ENCODE data around the gene CDC42.
"Not testable (repeated sequence)": the region's sequence is repeated elsewhere in the genome, so short reads cannot be mapped to it uniquely, and the experiment has no call there.

The CDC42 gene

DNA sequence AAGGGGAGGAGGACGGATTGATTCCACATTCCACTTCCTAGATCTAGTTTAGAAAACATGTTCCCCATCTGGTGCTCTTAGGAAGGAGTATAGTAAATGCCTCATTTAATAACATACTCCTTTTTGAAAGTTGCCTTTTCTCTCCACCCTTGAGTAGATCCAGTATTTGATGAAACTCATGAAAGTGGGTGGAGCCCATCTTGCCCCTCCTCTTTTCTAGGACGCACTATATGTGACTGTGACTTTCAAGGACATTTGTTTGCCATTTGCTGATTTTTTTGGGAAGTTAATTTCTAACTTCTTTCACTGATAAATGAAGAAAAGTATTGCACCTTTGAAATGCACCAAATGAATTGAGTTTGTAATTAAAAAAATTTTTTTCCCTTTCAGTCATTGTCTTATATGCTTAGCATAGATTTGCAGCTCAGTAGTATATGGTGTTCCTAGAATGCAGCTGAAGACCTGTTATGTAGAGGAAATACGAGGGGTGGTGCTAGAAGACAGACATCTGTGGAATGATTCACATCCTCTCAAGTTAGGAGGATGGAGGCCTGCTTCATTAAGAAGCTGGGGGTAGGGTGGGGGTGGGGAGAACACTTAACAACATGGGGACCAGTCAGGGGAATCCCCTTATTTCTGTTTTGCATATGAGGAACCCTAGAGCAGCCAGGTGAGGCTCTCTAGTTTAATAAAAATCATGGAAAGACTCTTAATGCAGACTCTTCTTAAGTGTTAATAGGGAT is 39.7 kb downstream of the CDC42 start:
- not testable (repeated sequence) for H3K27me3 ChIP-seq (ENCODE audit: insufficient read depth, low read length); H3K4me3 ChIP-seq (ENCODE audit: low read length); H2AFZ ChIP-seq (ENCODE audit: low read depth, low read length); H3K9me3 ChIP-seq (ENCODE audit: low read length)
- H3K4me1 ChIP-seq (ENCODE audit: insufficient read depth, low read length) = peaks cover 18% of the 10 kb centered on the region
- H3K36me3 ChIP-seq (ENCODE audit: insufficient read depth, low read length) = peaks cover 56% of the 10 kb centered on the region

- H3K27me3 ChIP-seq (ENCODE audit: insufficient read depth, low read length) = no peaks in the 10 kb centered on the region
- no peak overlapping the region for H3K4me3 ChIP-seq (ENCODE audit: low read length)
- H3K4me1 ChIP-seq (ENCODE audit: insufficient read depth, low read length) = peaks cover 18% of the 10 kb centered on the region
- no peak overlapping the region for H2AFZ ChIP-seq (ENCODE audit: low read depth, low read length)
- H3K9me3 ChIP-seq (ENCODE audit: low read length) = no peaks in the 10 kb centered on the region
- peaks cover 46% of the 10 kb centered on the region for H3K36me3 ChIP-seq (ENCODE audit: insufficient read depth, low read length)
Observed at GRCh38 chr1:22093513-22093912, 41.0 kb downstream of the CDC42 start.

- H3K36me3 ChIP-seq (ENCODE audit: insufficient read depth, low read length) = peaks cover 44% of the 10 kb centered on the region
- H3K27me3 ChIP-seq (ENCODE audit: insufficient read depth, low read length) = no peaks in the 10 kb centered on the region
Observed at GRCh38 chr1:22096036-22096435, 43.5 kb downstream of the CDC42 start.

GRCh38 chr1:22096463-22096862 is 44.0 kb downstream of the CDC42 start:
- no peaks in the 10 kb centered on the region for H3K27me3 ChIP-seq (ENCODE audit: insufficient read depth, low read length)
- H3K4me1 ChIP-seq (ENCODE audit: insufficient read depth, low read length) = no peaks in the 10 kb centered on the region
- no peaks in the 10 kb centered on the region for H3K9me3 ChIP-seq (ENCODE audit: low read length)
- no peak overlapping the region for H2AFZ ChIP-seq (ENCODE audit: low read depth, low read length)
- peaks cover 44% of the 10 kb centered on the region for H3K36me3 ChIP-seq (ENCODE audit: insufficient read depth, low read length)
- no peak overlapping the region for H3K4me3 ChIP-seq (ENCODE audit: low read length)

More at GRCh38 chr1:22096036-22096435, 43.5 kb downstream of the CDC42 start:
- H3K9me3 ChIP-seq (ENCODE audit: low read length) = no peaks in the 10 kb centered on the region
- no peak overlapping the region for H2AFZ ChIP-seq (ENCODE audit: low read depth, low read length)
- H3K4me3 ChIP-seq (ENCODE audit: low read length) = no peak overlapping the region
- H3K4me1 ChIP-seq (ENCODE audit: insufficient read depth, low read length) = peaks cover 2% of the 10 kb centered on the region

DNA sequence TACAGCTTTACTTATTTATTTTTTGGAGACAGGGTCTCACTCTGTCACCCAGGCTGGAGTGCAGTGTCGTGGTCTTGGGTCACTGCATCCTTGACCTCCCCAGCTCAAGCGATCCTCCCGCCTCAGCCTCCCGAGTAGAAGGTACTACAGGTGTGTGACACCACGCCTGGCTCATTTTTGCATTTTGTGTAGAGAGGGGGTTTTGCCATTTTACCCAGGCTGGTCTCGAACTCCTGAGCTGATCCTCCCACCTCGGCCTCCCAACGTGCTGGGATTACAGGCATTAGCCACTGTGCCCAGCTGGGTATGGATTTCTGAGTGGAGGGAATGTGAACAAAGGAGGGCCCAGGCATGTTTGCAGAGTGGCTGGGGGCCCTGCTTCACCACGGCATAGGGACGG is 46.2 kb downstream of the CDC42 start:
- H2AFZ ChIP-seq (ENCODE audit: low read depth, low read length) = no peak overlapping the region
- H3K4me3 ChIP-seq (ENCODE audit: low read length) = no peak overlapping the region
- H3K27me3 ChIP-seq (ENCODE audit: insufficient read depth, low read length) = no peaks in the 10 kb centered on the region
- H3K4me1 ChIP-seq (ENCODE audit: insufficient read depth, low read length) = no peaks in the 10 kb centered on the region
- H3K36me3 ChIP-seq (ENCODE audit: insufficient read depth, low read length) = peaks cover 31% of the 10 kb centered on the region
- H3K9me3 ChIP-seq (ENCODE audit: low read length) = no peaks in the 10 kb centered on the region

DNA sequence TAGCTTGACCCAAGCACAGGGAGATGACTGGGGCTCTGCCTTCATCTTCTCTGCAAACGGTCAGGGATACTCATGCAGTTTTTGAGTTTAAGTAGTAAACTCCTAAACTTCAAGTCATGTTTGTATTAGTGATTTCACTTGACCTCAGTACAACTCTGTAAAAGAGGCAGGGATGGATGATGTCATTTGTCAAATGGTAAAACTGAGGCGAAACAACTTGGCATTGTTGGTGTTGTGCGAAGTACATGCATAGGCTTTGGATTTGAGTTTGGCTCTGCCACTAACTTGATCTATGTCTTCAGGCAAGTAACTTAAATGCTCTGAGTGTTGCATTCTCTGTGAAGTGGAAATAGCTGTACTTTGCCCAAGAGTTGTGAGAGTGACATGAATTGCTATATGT is 47.7 kb downstream of the CDC42 start:
- no peak overlapping the region for H3K4me3 ChIP-seq (ENCODE audit: low read length)
- H2AFZ ChIP-seq (ENCODE audit: low read depth, low read length) = no peak overlapping the region
- no peaks in the 10 kb centered on the region for H3K9me3 ChIP-seq (ENCODE audit: low read length)
- no peaks in the 10 kb centered on the region for H3K27me3 ChIP-seq (ENCODE audit: insufficient read depth, low read length)
- H3K36me3 ChIP-seq (ENCODE audit: insufficient read depth, low read length) = peaks cover 24% of the 10 kb centered on the region
- no peaks in the 10 kb centered on the region for H3K4me1 ChIP-seq (ENCODE audit: insufficient read depth, low read length)

DNA sequence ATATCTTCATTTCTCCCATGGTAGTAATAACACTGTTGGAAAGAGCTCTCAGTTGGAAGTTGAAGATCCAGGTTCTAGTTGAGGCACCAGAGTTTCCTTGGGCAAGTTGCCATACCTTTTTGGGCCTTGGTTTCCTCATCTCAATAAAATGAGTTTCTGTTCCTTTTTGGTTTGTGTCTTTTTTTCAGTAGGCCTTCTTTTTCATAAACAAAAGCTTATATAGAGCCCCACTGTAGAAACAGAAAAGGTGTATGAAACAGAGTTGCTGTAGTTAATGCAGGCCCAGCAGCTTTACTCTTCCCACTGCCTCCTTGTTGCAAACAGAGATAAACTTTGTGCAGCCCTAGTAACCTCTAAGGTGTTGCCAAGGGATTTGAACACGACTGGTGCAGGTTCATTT is 48.7 kb downstream of the CDC42 start:
- peaks cover 19% of the 10 kb centered on the region for H3K36me3 ChIP-seq (ENCODE audit: insufficient read depth, low read length)
- no peaks in the 10 kb centered on the region for H3K27me3 ChIP-seq (ENCODE audit: insufficient read depth, low read length)
- H3K4me3 ChIP-seq (ENCODE audit: low read length) = no peak overlapping the region
- no peak overlapping the region for H2AFZ ChIP-seq (ENCODE audit: low read depth, low read length)
- H3K4me1 ChIP-seq (ENCODE audit: insufficient read depth, low read length) = no peaks in the 10 kb centered on the region
- no peaks in the 10 kb centered on the region for H3K9me3 ChIP-seq (ENCODE audit: low read length)

DNA sequence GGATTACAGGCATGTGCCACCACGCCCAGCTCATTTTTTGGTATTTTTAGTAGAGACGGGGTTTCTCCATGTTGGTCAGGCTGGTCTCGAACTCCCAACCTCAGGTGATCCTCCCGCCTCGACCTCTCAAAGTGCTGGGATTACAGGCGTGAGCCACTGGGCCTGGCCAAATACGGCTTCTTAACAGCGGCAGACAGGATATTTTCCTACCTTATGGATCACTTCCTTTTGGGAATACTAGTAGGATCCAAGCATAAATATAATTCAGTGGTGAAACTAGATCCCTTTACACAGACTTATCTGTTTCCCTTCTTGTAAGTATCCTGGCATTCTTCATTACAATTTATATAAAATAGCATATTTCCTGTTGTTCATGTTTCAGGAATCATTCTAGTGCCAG is 49.5 kb downstream of the CDC42 start:
- Histone ChIP-seq H3K27me3 (ENCODE audit: insufficient read depth, low read length) (no peaks in the 10 kb centered on the region), H3K36me3 (ENCODE audit: insufficient read depth, low read length) (peaks cover 11% of the 10 kb centered on the region), H2AFZ (ENCODE audit: low read depth, low read length) (no peak overlapping the region), H3K9me3 (ENCODE audit: low read length) (no peaks in the 10 kb centered on the region), H3K4me3 (ENCODE audit: low read length) (no peak overlapping the region), H3K4me1 (ENCODE audit: insufficient read depth, low read length) (no peaks in the 10 kb centered on the region)

GRCh38 chr1:22102746-22103145 is 50.2 kb downstream of the CDC42 start:
- H3K36me3 ChIP-seq (ENCODE audit: insufficient read depth, low read length) = peaks cover 10% of the 10 kb centered on the region
- H3K4me1 ChIP-seq (ENCODE audit: insufficient read depth, low read length) = no peaks in the 10 kb centered on the region
- no peak overlapping the region for H3K4me3 ChIP-seq (ENCODE audit: low read length)
- no peaks in the 10 kb centered on the region for H3K27me3 ChIP-seq (ENCODE audit: insufficient read depth, low read length)
- H3K9me3 ChIP-seq (ENCODE audit: low read length) = no peaks in the 10 kb centered on the region
- no peak overlapping the region for H2AFZ ChIP-seq (ENCODE audit: low read depth, low read length)

GRCh38 chr1:22104094-22104493 is 51.6 kb downstream of the CDC42 start:
- peaks cover 12% of the 10 kb centered on the region for H3K36me3 ChIP-seq (ENCODE audit: insufficient read depth, low read length)

GRCh38 chr1:22104865-22105437 is 52.4 kb downstream of the CDC42 start:
- Histone ChIP-seq H3K27me3 (ENCODE audit: insufficient read depth, low read length) (no peaks in the 10 kb centered on the region), H3K4me1 (ENCODE audit: insufficient read depth, low read length) (no peaks in the 10 kb centered on the region), H3K4me3 (ENCODE audit: low read length) (no peak overlapping the region), H3K9me3 (ENCODE audit: low read length) (no peaks in the 10 kb centered on the region), H3K36me3 (ENCODE audit: insufficient read depth, low read length) (peaks cover 10% of the 10 kb centered on the region), H2AFZ (ENCODE audit: low read depth, low read length) (no peak overlapping the region)

More at GRCh38 chr1:22104094-22104493, 51.6 kb downstream of the CDC42 start:
- H3K9me3 ChIP-seq (ENCODE audit: low read length) = no peaks in the 10 kb centered on the region
- no peaks in the 10 kb centered on the region for H3K4me1 ChIP-seq (ENCODE audit: insufficient read depth, low read length)
- H3K4me3 ChIP-seq (ENCODE audit: low read length) = no peak overlapping the region
- no peak overlapping the region for H2AFZ ChIP-seq (ENCODE audit: low read depth, low read length)
- no peaks in the 10 kb centered on the region for H3K27me3 ChIP-seq (ENCODE audit: insufficient read depth, low read length)

GRCh38 chr1:22105611-22106207 is 53.2 kb downstream of the CDC42 start:
- no peaks in the 10 kb centered on the region for H3K4me1 ChIP-seq (ENCODE audit: insufficient read depth, low read length)
- H3K36me3 ChIP-seq (ENCODE audit: insufficient read depth, low read length) = peaks cover 10% of the 10 kb centered on the region
- no peaks in the 10 kb centered on the region for H3K27me3 ChIP-seq (ENCODE audit: insufficient read depth, low read length)
- no peak overlapping the region for H3K4me3 ChIP-seq (ENCODE audit: low read length)
- no peaks in the 10 kb centered on the region for H3K9me3 ChIP-seq (ENCODE audit: low read length)
- no peak overlapping the region for H2AFZ ChIP-seq (ENCODE audit: low read depth, low read length)

DNA sequence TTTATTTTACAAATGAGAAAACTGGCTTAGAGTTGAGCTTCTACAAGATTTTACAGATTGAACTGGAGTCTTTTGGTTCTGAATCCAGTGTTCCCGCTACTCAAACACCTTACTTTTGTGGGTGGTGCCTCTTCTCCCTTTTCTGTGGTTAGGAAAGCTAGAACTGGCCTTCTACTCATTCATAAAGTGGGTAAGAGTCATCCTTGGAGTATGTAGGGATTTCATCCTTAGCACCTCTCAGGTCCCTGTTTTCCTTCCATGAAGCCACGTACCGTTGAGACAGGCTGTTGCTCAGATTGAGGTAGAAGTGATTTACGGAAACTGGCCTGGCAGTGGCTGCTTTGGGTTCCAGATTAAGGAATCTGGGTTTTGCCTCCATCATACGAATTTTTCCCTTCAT is 54.6 kb downstream of the CDC42 start:
- H3K36me3 ChIP-seq (ENCODE audit: insufficient read depth, low read length) = peaks cover 13% of the 10 kb centered on the region
- no peaks in the 10 kb centered on the region for H3K27me3 ChIP-seq (ENCODE audit: insufficient read depth, low read length)
- no peak overlapping the region for H2AFZ ChIP-seq (ENCODE audit: low read depth, low read length)
- no peaks in the 10 kb centered on the region for H3K9me3 ChIP-seq (ENCODE audit: low read length)
- no peaks in the 10 kb centered on the region for H3K4me1 ChIP-seq (ENCODE audit: insufficient read depth, low read length)
- H3K4me3 ChIP-seq (ENCODE audit: low read length) = no peak overlapping the region
